DMS153 treated with DMSO at 0.1 percent for 48 hours (cell line): ENCODE data around the gene GNG12.

Experiments used
- DNase-seq: peaks from one replicate; lab custom pipeline; 2025; ENCODE audit not compliant: unreplicated experiment; lab: John Stamatoyannopoulos, UW

Gene GNG12

DNA sequence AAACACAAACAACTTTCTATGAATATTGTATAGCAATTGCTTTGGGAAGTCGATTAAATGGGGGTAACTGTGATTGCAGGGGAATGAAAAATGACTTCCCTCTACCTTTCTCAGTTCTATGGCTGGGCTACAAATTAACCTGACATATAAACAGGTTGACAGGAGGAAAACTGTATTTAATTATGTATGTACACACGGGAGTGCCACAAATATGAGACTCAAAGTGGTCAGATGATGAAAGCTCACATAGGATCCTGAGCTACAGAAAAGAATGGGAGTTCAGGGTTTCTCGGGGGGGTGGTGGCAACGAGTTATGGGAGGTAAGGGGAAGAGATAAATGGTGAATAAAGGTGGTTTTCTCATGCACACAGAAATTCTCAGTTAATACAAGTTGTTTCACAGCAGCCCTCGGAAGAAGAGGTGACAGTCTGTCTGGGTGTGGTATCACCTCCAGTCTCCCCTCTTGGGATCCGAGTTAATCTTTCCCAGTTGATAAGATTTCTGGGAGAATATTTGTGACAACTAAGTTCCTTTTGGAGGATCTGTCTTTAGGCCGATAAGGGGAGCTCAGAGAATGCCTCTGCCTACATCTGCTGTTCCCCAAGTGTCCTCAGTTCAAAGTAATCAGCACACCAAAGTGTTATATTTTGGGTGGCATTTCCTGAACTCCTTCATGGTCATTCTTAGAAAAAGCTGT lies 122.0 kb downstream of the GNG12 start:
- DNase-seq: no peak

DNA sequence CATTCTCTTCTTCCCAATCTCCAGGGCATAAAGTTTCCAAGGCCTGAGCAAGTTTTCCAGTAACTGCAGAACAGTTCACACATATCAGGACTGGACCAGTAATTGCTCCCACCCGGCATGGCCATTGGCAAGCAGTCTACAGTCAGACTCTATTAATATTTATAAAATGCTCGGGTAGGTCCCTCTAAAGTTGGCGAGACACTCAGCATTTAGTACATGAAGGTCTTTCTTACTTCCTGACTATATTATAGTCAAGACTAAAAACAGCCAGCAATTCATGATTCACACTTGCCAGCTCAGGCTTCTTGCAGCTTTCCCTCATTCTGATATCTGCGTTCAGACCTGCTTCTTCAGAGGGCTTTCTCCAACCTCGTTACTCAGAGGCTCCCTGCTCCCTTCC lies 122.8 kb downstream of the GNG12 start:
- no peak for DNase-seq

DNA sequence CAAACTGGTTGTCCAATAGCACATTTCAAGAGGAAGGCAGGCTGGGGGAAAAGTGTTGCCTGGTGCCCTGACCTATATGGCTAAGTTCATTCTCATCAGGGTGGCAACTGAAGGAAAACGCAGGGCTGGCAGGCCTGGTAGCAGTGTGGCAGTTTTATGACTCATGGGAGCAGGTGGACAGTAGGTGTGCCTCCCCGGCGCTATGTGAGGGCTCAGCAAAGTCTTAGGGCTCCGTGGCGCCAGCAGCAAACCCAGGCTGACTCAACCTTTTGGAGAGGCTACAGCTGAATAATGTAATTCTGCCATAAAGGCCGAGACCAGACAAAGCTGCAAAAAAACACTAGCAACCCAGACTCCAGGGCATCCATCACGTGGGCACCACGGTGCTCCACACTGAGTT lies 124.7 kb downstream of the GNG12 start:
- DNase-seq: no peak

DNA sequence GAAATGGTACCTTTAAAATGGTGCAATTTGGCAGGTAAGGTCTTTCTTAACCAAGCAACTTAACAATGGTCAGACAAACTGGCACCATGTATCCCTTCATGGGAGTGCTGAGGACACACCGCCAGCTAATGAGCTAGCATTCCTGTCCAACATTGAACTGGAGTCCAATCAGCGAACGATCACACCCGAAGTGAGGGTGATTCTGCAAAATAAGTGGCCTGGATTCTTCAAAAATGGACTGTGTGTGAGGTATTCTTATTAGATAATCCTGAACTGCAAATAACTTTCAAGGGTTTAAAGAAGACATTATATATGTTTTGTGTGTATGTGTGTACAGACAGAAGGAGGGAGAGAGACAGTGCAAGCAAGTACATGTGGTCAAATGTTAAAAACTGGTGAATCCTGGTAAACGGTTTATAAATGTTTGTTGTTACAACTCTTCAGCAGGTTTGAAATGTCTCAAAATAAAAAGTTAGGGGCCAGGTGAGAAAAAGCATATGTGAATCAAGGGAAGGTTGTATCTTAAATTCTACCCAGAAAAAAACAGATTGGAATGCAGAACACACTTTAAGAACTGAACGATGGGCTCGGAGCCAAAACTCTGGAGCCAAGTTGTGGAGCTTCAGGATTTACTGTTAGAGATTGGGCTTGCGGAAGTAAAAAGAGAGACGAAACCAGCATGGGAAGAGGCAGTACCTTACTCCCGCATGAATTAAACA lies 127.4 kb downstream of the GNG12 start:
- DNase-seq: no peak

DNA sequence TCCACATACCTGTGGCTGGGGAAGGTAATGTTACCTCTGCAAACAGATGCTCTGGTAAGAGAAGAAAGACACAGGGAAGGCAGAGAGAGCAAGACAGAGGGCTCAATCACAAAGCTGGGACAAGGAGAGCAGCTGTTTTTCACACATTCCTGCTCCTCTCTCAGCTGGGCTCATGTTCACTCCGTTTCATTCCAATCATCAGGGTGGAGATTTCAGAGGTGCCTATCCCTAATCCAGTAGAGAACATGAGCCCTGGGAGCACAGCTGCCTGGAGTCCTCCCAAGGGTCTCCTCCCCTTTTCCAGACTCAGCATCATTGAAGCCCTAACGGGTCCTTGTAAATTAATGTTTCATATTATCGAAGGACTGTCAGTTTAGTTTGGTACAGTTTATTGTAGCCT lies 128.9 kb downstream of the GNG12 start:
- DNase-seq: no peak

DNA sequence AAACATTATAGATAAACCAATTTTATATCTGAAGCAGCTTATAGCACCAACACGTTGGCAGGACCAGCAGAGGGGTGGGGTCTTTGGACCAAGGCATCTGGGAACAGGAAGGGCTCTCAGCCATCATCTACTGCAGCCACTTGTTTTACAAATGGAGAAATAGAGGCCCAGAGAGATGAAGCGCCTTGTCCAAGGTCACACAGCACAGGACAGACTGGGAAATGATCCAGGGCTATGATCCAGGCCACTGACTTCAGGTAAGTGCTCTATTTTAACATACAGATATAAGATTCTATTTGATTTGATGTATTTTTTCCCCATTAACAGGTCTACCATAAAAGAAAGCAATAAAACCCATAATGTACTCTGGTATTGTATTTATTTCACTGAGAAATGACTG lies 131.4 kb downstream of the GNG12 start:
- DNase-seq: no peak

DNA sequence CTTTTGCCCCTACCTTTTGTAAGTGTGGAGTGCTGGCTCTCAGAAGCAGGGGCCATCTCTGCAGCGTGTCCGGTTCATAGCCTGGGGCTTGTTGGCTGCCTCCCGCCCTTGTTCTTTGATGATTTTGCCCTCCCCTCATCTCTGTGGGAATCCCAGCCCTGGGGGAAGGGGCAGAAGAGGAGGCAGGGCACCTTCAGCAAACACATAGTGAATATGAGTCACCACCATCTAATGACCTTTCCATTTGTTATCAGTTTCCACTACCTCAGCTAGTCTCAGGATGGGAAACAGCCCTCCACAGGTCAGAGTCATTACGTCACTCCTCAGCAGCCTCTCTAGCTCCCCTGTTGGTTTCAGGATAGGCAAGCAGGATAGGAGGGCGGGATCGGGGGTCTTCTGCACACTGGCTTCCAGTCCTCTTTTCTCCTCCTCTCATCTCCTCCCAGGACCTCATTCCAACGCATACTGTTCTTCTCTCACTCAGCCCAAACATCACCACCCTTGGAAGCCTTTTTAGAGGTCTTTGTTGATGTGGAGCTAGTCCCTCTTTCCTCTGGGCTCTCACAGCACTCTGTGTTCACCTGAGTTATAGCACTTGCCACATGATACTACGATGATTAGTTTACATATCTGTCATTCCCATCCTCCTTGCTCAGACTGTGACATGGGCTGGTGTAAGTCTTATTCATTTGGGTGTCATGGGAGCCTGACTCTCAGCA lies 132.4 kb downstream of the GNG12 start:
- no peak for DNase-seq

DNA sequence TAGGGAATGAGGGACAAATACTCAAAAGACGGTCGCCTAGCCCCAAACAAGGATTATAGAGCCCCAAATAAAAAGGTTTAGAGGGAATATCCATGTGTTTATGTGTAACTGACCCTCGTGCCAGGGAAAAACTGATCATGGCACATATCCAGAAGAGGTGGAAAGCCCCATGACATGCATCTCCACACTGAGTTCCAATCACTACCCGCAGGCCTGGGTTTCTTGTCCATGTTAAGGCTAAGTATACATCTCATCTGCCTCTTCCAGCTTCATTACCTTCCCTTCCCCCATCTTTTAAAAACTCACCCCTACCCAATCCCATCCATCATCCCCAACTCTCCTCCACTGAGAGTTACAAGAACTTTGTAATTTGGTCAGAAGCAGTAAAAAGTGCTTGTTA lies 133.0 kb downstream of the GNG12 start:
- no peak for DNase-seq

DNA sequence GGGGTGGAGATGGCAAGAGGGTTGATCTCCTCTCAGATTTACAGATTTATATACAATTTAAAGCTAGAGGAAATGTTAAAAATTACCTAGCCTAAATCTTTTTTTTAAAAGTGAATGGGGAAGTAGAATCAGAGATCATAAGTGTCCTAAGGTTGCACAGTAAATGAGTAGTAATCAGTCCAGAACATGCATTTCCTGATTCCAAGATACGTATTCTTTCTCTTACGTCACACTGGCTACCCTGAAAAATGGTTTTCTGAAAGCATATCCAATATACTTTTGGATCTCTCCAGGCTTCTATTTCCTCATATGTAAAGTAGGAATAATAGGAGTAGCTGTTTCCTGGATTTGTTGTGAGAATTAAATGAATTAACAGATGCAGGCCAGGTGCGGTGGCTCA lies 136.6 kb downstream of the GNG12 start:
- DNase-seq: no peak

DNA sequence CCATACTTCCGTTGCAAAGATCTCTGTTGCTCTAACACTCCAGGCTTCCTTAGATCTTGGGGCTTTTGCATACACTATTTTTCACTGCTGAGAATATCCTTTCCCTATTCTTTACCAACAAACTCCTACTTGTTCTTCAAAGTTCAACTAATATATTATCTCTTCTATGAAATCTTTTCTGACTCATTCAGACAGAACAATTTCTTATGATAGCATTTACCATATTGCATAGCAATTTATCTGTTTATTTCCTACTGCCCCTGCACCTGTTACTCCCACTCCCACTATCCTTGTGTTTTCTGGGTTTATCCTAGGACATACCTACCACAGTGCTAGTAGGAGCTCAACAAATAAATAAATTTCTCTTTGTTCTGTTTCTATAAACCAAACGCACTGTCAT lies 137.3 kb downstream of the GNG12 start:
- DNase-seq: no peak

DNA sequence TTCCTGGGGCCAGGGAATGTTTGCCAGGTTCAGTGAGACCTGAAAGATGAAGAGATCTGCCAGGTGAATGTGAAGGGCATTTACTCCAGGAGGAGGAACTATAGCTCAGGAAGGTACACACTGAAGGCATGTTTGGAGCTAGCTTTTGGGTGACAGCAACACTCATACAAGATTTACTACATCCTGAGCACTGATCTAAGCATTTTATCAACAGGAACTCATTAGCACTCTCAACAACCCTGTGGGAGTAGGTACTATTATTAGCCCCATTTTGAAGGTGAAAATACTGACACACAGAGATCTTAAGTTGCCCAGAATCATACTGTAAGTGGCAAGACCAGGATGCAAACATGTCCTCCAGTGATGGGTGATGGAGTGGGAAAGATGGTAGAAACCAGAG lies 141.6 kb downstream of the GNG12 start:
- no peak for DNase-seq

DNA sequence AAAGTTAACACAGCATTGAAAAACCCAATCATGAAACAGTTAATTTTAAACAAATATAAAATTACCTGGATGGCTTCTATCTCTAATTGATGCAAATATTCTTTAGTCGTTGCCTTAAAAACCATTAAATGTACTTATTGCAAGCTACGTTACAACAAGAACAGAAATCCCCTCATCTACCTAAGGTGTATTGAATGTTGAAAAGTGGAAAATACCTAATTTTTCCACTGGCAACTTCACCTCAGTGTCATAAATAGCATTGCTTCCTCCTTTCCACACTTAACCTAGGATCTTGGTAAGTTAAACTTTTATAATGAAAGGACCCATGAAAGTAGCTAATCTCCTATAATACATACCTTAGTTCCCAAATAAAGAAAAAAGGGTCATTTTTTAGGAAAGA lies 142.9 kb downstream of the GNG12 start:
- no peak for DNase-seq

DNA sequence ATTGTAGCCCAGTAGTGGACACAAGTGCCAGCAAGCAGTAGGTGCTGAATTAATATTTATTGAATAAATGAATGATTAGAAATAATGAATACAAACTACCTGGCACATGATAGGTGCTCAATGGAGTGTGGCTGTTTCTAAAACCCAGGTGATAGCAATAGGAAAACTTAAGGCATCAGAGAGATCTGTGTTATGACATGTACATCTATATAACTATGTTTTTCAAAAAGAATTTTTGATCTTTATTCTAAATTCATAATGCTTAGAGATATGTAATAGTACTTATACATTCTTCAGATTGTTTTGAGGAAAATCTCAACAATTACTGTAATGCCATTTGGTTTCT lies 143.3 kb downstream of the GNG12 start:
- DNase-seq: no peak

DNA sequence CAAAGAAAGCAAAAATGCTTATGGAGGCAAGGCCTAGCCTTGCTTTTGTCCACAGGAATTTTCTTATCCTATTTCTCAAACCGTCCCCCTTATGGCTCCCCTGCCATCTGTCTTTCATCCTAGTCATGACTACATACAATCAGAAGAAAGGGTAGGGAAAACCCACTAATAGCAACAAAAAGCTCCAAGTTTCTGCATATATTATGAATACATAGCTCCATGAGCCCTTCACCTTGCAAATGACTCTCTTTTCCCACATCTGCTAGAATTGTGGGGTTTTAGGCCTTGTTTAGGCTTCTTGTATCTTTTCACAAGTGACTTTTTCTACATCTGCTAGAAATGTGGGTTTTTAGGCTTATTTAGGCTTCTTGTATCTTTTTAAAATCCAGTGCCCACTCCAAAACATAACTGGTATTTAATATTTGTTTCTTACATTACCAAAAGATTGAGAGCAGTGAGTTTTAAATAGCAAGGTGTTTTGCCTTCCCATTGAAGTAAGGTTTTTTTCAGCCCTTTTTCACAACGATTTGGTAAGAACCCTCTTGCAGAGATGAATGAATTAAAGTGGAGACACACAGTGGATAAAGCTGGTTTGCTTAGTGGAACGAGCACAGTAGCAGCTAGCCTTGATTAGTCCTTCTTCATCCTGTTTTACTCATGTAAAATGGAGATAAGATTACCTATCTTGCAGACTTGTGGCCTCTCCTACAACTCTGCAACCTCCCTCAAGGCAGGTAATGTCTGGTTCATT lies 143.8 kb downstream of the GNG12 start:
- DNase-seq: no peak

DNA sequence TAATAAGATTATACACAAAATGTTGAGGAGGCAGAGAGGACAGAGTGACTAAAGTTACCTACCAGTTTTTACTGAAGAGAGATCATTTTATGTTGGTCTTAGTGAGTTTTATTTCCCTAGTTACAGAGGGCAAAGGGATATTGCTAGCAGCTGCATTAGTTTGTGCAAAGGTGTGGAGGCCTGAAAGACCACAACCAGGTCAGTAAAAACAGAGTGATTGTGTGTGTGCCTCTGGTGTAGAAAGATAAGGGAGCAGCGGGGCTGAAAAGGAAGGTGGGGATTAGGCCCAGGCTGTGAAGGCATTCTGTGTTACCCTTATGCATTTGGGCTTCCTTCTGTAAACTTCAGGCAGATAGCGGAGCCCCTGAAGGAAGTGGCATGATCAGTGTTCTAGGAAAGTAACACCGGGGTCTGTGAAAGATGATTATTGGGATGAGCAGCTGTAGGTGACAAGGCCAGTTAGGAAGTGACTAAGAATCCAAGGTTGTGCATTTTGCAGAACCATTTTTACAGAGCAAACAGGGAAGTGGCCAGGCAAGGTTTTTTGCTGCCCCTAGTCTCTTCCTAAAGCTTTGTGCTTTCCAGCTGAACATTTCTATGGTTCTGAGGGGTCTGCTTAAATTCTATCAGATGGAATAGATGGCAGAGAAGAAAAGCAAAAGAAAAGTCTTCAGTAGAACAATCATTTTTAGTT lies 144.6 kb downstream of the GNG12 start:
- no peak for DNase-seq

DNA sequence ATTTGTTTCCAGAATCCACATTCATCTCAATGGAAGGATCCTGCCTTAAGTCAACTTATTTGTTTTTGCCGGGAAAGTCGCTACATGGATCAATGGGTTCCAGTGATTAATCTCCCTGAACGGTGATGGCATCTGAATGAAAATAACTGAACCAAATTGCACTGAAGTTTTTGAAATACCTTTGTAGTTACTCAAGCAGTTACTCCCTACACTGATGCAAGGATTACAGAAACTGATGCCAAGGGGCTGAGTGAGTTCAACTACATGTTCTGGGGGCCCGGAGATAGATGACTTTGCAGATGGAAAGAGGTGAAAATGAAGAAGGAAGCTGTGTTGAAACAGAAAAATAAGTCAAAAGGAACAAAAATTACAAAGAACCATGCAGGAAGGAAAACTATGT lies 145.6 kb downstream of the GNG12 start:
- no peak for DNase-seq

DNA sequence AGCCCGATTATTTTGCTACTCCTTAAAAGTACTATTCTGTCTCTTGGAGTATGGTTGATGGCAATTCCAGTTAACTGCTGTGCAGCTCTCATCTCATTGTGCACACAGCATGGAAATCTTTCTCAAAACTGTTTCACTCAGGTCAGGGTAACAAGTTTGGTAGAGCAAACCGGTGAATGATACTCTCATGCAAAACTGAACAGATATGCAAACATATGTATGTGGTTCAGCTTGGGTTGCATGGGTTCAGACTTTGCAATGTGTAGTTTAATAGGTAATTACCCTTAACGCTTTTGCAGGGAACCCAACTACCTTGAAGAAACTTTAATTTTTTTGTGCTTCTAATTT lies 146.1 kb downstream of the GNG12 start:
- no peak for DNase-seq

DNA sequence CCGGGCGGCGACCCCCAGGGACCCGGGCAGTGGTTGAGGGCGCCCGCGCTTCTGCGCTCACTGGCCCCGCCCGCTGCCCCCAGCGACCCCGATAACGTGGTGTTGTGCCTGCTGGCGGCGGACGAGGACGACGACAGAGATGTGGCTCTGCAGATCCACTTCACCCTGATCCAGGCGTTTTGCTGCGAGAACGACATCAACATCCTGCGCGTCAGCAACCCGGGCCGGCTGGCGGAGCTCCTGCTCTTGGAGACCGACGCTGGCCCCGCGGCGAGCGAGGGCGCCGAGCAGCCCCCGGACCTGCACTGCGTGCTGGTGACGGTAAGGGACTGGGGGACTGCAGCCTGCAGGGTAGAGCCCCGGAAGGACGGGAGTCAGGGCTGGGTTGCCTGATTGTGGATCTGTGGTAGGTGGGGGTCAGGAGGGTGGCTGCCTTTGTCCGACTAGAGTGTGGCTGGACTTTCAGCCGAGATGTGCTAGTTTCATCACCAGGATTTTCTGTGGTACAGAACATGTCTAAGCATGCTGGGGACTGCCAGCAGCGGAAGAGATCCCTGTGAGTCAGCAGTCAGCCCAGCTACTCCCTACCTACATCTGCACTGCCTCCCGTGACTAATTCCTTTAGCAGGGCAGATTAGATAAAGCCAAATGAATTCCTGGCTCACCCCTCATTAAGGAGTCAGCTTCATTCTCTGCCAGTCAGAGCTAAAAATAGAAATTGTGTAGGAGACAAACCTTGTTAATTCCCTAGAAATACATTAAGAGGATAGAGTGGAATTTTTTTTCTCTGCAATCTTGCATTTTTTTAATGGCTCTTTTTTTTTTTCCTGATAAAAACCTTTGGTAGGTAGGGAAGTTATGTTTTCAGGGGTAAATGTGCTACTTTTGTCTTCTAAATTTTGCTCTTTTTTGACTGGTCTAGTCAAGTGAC lies 146.7 kb downstream of the GNG12 start:
- DNase-seq: peak; percentile 39

DNA sequence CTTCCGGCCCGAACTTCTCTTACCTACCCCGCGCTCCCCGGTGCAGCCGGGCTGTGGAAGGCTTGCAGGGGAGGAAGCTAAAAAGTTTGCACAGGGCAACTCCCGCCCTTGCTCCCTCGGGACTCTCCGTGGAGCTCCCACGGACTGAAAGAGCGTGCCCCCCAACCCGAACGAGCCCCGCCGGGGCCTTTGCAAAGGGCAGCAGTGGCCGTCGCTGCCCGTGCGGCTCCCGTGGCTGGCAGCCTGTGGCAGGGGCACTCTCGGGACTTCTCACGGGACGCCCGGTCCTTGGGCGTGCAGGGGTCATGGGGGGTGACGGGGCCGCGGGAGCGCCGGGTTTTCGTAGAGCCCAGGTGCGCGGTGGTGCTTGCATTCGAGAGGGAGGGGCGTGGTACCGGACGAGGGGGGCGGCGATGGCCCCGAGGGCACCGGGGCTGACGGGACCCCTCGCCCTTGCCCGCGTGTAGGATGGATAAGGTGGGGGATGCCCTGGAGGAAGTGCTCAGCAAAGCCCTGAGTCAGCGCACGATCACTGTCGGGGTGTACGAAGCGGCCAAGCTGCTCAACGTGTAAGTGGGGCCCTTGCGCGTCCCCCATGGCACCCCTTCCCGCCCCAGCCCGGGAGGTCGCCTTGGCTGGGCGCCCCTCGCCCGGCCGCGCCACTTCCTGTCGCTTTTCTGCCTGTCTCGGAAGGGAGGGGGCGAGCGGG lies 147.6 kb downstream of the GNG12 start:
- DNase-seq: no peak
